Adrenal gland (tissue), 12 donors: ENCODE data around the gene TNNT3. TPM values are rescaled to one million over a fixed set of nuclear protein-coding genes. Genes with fewer than 3 reads are reported as not detected.
"Not testable (repeated sequence)": the region's sequence is repeated elsewhere in the genome, so short reads cannot be mapped to it uniquely, and the experiment has no call there.

Source experiments
- DNase-seq, 7 donors: peaks; one replicate each; pipeline ENCODE4 v3.0.0-alpha.2; 2019 to 2020
- H3K27ac ChIP-seq, 5 donors: fragments of 200-600 bp; sonication (generic) in 4 of 5; 1 replicate in 3 of 5; 2 replicates in 2 of 5; pipeline versions ENCODE4 v1.5.1 to v1.8.0; 2016 to 2020; ENCODE audit warnings: mild to moderate bottlenecking in 1 of 5
- H3K27me3 ChIP-seq: fragments of 200-600 bp; 2 replicates; pipeline ENCODE4 v1.8.0; 2021
- H3K36me3 ChIP-seq, 2 donors: fragments of 200-600 bp; replicated peaks in 1 of 2; 1 replicate in 1 of 2; 2 replicates in 1 of 2; pipeline versions ENCODE4 v1.5.1 to v1.8.0; 2018 to 2022
- H3K4me1 ChIP-seq, 2 donors: fragments of 200-600 bp; replicated peaks in 1 of 2; 1 replicate in 1 of 2; 2 replicates in 1 of 2; pipeline versions ENCODE4 v1.5.1 to v1.8.0; 2018 to 2021
- H3K4me3 ChIP-seq, 4 donors: fragments of 200-600 bp; sonication (generic) in 3 of 4; one replicate each; pipeline ENCODE4 v1.5.1; 2016 to 2018
- H3K9me3 ChIP-seq, 3 donors: fragments of 200-600 bp; sonication (generic) in 1 of 3; replicated peaks in 1 of 3; 1 replicate in 2 of 3; 2 replicates in 1 of 3; pipeline versions ENCODE4 v1.5.1 to v1.8.0; 2016 to 2021
- CTCF ChIP-seq, 6 experiments: fragments of 450-650 bp in 4 of 6; fragments of 200-600 bp in 2 of 6; sonication (generic) in 1 of 6; IDR thresholded peaks; 1 replicate in 5 of 6; 2 replicates in 1 of 6; pipeline versions ENCODE4 v1.5.1 to v1.8.0; 2016 to 2021; ENCODE audit warnings: antibody characterized with exemption in 6 of 6, mild to moderate bottlenecking in 2 of 6, moderate library complexity in 1 of 6
- POLR2A ChIP-seq, 2 donors: fragments of 450-650 bp; IDR thresholded peaks; one replicate each; pipeline ENCODE4 v1.6.1; 2017; ENCODE audit warnings: antibody characterized with exemption in 2 of 2, mild to moderate bottlenecking in 2 of 2, moderate library complexity in 1 of 2
- WGBS, 4 donors: extraction: QIAGEN DNeasy Blood & Tissue Kit in 2 of 4; methylation state at CpG; one replicate each; pipeline versions ENCODE4 v1.1.5 to v1.1.7; 2013 to 2017; 5-methylcytosine and 5-hydroxymethylcytosine counted together
- intact Hi-C, 2 donors: fragments of 100-400 bp; cut with DNase I; formaldehyde crosslinking; loops; one replicate each; pipeline versions ENCODE4 v1.14.1 to v1.15.0; 2022 to 2023
- polyA plus RNA-seq, 3 donors: library from polyadenylated mRNA; stranded (reverse); fragments of 200-250 nt in 2 of 3; fragments of 350-450 nt in 1 of 3; fragmentation: Illumina TruSeq in 1 of 3; extraction: RNeasy Lipid Tissue Mini Kit (QIAGEN cat#74804) in 1 of 3; gene quantifications; one replicate each; pipeline ENCODE4 v1.2.3, GENCODE V29; 2013 to 2014
- total RNA-seq, 9 donors: library from RNA; depleted of rRNA in 4 of 9; stranded (reverse); fragments of >200 nt in 4 of 9; fragments of 120-200 nt in 1 of 9; fragmentation: NEBNext Ultra II Directional in 1 of 9; extraction: Animal tissue kit (Norgen Biotek cat#: 25700) in 1 of 9; gene quantifications; one replicate each; pipeline versions ENCODE4 v1.1.0 to v1.2.4, GENCODE V29; 2013 to 2023
- donor health status: healthy with polysubstance abuse.
- donor health status: Bipolar disorder and iron deficiency.
- donor health status: DM: yes; HTN: yes; CAD: no.
- donor health status: DM: no; HTN: no; CAD: no.
- donor health status: DM: no; HTN: no; CAD: no.
- donor health status: DM: yes; HTN: yes; CAD: no.

The TNNT3 gene
- total and polyA plus RNA-seq, 12 donors = 0.81 to 12.2 (median 5.4) TPM; not detected in 1

GRCh38 chr11:1884303-1884700 lies 35.2 kb upstream of the TNNT3 start:
- Histone ChIP-seq H3K27me3 (no peaks in the 10 kb centered on the region), H3K36me3 (peaks cover 0 to 63% of the 10 kb centered on the region in 2 donors), H3K27ac (no peak overlapping the region), H3K9me3 (no peaks in the 10 kb centered on the region), H3K4me3 (no peak overlapping the region), H3K4me1 (peaks cover 0 to 20% of the 10 kb centered on the region in 2 donors)
- peak in 2 of 7 donors; percentile 5 to 36 for DNase-seq
- 78 to 89% (median 87%) methylated on average over 4 to 5 of the region's 5 CpGs for WGBS, 4 donors
- TF ChIP-seq CTCF (IDR thresholded peaks at IDR 0.05) (no peak), POLR2A (IDR thresholded peaks at IDR 0.05) (no peak)
- intact Hi-C loops = loop anchor here (5.0 kb wide), 2 partner anchors 33 to 268 kb away; partner anchors contain the start of gene TNNT3 (in 1 of the 2)

DNA sequence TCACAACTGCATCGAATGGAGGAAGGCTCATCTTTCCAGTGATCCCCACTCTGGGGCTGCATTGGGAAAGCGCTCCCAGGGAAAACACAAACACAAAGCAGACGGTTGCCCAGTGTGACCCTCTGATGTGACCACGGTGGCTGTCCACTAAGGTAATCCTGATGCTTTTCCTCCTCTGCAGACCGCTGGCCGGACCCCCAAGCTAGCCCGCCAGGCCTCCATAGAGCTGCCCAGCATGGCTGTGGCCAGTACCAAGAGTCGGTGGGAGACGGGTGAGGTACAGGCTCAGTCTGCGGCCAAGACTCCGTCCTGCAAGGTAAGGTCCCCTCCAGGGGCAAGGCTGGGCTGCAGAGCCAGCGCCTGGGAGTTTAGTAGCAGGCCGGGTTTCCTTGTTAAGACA lies 33.0 kb upstream of the TNNT3 start:
- DNase-seq, H3K4me1 ChIP-seq, H3K27me3 ChIP-seq, H3K9me3 ChIP-seq, H3K27ac ChIP-seq, H3K4me3 ChIP-seq, intact Hi-C loops: not testable (repeated sequence)
- 78 to 88% (median 83%) methylated on average over 10 to 13 of the region's 13 CpGs for WGBS, 4 donors
- peaks cover 0 to 63% of the 10 kb centered on the region in 2 donors for H3K36me3 ChIP-seq

- peak overlapping the region in 1 of 5 donors; percentile 46 for H3K27ac ChIP-seq
- H3K27me3 ChIP-seq = no peaks in the 10 kb centered on the region
- DNase-seq = peak in 3 of 7 donors; percentile 10 to 35 (median 14)
- 70 to 81% (median 75%) methylated on average over 9 to 11 of the region's 11 CpGs for WGBS, 4 donors
- H3K9me3 ChIP-seq = no peaks in the 10 kb centered on the region
- intact Hi-C loops = no loop called here
- no peak overlapping the region for H3K4me3 ChIP-seq
- TF ChIP-seq POLR2A (IDR thresholded peaks at IDR 0.05) = no peak
- no peaks in the 10 kb centered on the region for H3K4me1 ChIP-seq
- H3K36me3 ChIP-seq = peaks cover 0 to 62% of the 10 kb centered on the region in 2 donors
Observed at GRCh38 chr11:1887451-1888346, 31.8 kb upstream of the TNNT3 start.

- H3K4me1 ChIP-seq = no peaks in the 10 kb centered on the region
- 0 to 60% (median 54%) methylated on average over 1 to 9 of the region's 9 CpGs for WGBS, 4 donors
- H3K27me3 ChIP-seq = no peaks in the 10 kb centered on the region
- intact Hi-C loops = no loop called here
- TF ChIP-seq POLR2A (IDR thresholded peaks at IDR 0.05) = no peak
- no peak for TF ChIP-seq CTCF (IDR thresholded peaks at IDR 0.05)
- peak in 3 of 7 donors; percentile 21 to 27 (median 23) for DNase-seq
- H3K36me3 ChIP-seq = peaks cover 0 to 55% of the 10 kb centered on the region in 2 donors
- no peak overlapping the region for H3K4me3 ChIP-seq
- H3K27ac ChIP-seq = peak overlapping the region in 1 of 5 donors; percentile 46
- no peaks in the 10 kb centered on the region for H3K9me3 ChIP-seq
Observed at GRCh38 chr11:1888347-1888753, 31.2 kb upstream of the TNNT3 start.

GRCh38 chr11:1888811-1889210 lies 30.7 kb upstream of the TNNT3 start:
- no peaks in the 10 kb centered on the region for H3K9me3 ChIP-seq
- H3K27ac ChIP-seq = peak overlapping the region in 1 of 5 donors; percentile 62
- 77 to 93% (median 82%) methylated on average over 4 to 6 of the region's 6 CpGs for WGBS, 4 donors
- intact Hi-C loops = no loop called here
- H3K4me1 ChIP-seq = no peaks in the 10 kb centered on the region
- no peak for DNase-seq
- no peak overlapping the region for H3K4me3 ChIP-seq
- H3K27me3 ChIP-seq = no peaks in the 10 kb centered on the region
- no peak for TF ChIP-seq CTCF (IDR thresholded peaks at IDR 0.05)
- TF ChIP-seq POLR2A (IDR thresholded peaks at IDR 0.05) = no peak
- H3K36me3 ChIP-seq = peaks cover 0 to 50% of the 10 kb centered on the region in 2 donors
